ENCODE results near the gene NF2. TPM values are rescaled to one million over a fixed set of nuclear protein-coding genes. Genes with fewer than 3 reads are reported as not detected.

The NF2 gene
- total and polyA plus RNA-seq, 2 of the 8 experiments (the other 6 are each of a cell fraction or from before 2014, with no cell fraction given) = 17.6 to 53.6 TPM

DNA sequence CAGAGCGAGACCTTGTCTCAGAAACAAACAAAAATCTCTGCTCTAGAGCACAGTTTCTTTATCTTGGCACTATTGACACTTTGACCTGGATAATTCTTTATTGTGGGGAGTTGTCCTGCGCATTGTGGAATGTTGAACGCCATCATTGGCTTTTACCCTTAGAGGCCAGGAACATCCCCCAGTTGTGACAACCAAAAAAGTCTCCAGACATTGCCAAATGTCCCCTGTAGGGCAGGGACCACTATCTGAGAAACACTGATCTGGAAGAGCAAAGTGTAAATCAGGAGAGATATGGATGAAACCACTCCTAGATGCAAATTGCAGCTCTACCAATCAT lies 4.8 kb upstream of the NF2 start:
- Histone ChIP-seq H3K4me1 (replicated peaks in 1 of 4; ENCODE audit: control insufficient read depth in 3 of 4, insufficient read depth in 4 of 4, low read length in 3 of 4) (no peaks in the 10 kb centered on the region), H3K9me3 (ENCODE audit: insufficient read depth in 2 of 2, low read depth in 1 of 2, low read length in 1 of 2) (no peaks in the 10 kb centered on the region), H3K23me2 (ENCODE audit: low read depth, low read length) (no peaks in the 10 kb centered on the region), H2BK15ac (ENCODE audit: low read length) (no peak overlapping the region), H3K36me3 (ENCODE audit: control insufficient read depth in 2 of 4, insufficient read depth in 4 of 4, low read length in 3 of 4) (no peaks in the 10 kb centered on the region), H2BK120ac (replicated peaks; ENCODE audit: low read depth, low read length) (no peak overlapping the region), H4K91ac (replicated peaks; ENCODE audit: insufficient read length, low read length) (no peak overlapping the region), H2AK5ac (ENCODE audit: low read depth, low read length) (no peak overlapping the region), H2BK12ac (ENCODE audit: low read depth, low read length) (no peak overlapping the region), H2AFZ (ENCODE audit: low read length) (no peak overlapping the region), H4K20me1 (replicated peaks in 1 of 2; ENCODE audit: control insufficient read depth in 1 of 2, insufficient read depth in 2 of 2, low read length in 2 of 2) (no peaks in the 10 kb centered on the region), H3K27me3 (replicated peaks in 1 of 4; ENCODE audit: control insufficient read depth in 3 of 4, extremely low read depth in 1 of 4, insufficient read depth in 3 of 4, low read length in 3 of 4) (no peaks in the 10 kb centered on the region), H3K4ac (replicated peaks; ENCODE audit: insufficient read length, low read depth, low read length) (no peak overlapping the region), H3K79me2 (ENCODE audit: control insufficient read depth in 1 of 2, insufficient read depth in 2 of 2, low read length in 2 of 2) (no peaks in the 10 kb centered on the region), H3K14ac (ENCODE audit: insufficient read length) (no peak overlapping the region), H3K27ac (ENCODE audit: low read depth, low read length) (no peak overlapping the region), H3K18ac (ENCODE audit: extremely low read depth, low read length) (no peak overlapping the region), H2BK20ac (ENCODE audit: low read length) (no peak overlapping the region), H2BK5ac (ENCODE audit: low read depth, low read length) (no peak overlapping the region), H3K4me2 (ENCODE audit: insufficient read depth in 1 of 2, low read depth in 2 of 2, low read length in 2 of 2) (no peak overlapping the region), H4K8ac (ENCODE audit: extremely low read depth, insufficient read depth, low read length) (no peak overlapping the region), H3K23ac (ENCODE audit: insufficient read length) (no peak overlapping the region), H3K4me3 (ENCODE audit: extremely low read depth in 1 of 4, insufficient read depth in 2 of 4, low read depth in 3 of 4, low read length in 4 of 4) (no peak overlapping the region), H3K79me1 (ENCODE audit: low read depth, low read length) (no peaks in the 10 kb centered on the region), H3K9ac (replicated peaks in 1 of 4; ENCODE audit: extremely low read depth in 1 of 4, low read depth in 3 of 4, low read length in 3 of 4) (no peak overlapping the region), H4K5ac (ENCODE audit: insufficient read length, low read depth, low read length) (no peak overlapping the region), H3K56ac (replicated peaks; ENCODE audit: insufficient read length, low read depth, low read length) (no peak overlapping the region)
- POLR2A ChIA-PET (ENCODE audit: partially characterized antibody) = interaction anchor here (1.0 to 3.6 kb wide), 3 partner anchors 8 to 242 kb away, joined by 3 to 12 read pairs (median 11); partner anchors contain the start of gene NIPSNAP1
- WGBS, 2 experiments (ENCODE audit: extremely low coverage in 1 of 2, insufficient coverage in 1 of 2, insufficient read length in 1 of 2, insufficient replicate concordance in 2 of 2, low coverage in 1 of 2, low lambda C conversion rate in 2 of 2, missing lambda C conversion rate in 1 of 2) = 95% methylated on average over 3 of the region's 3 CpGs; no CpG with 5 or more reads in 1 of the 2 experiments
- DNase-seq (ENCODE audit: low read depth in 1 of 2, low spot score in 2 of 2) = no peak
- no peak for FAIRE-seq
- CTCF ChIA-PET (ENCODE audit: partially characterized antibody) = interaction anchor here (1.8 to 5.7 kb wide), 2 partner anchors 9 to 25 kb away, joined by 5 to 38 read pairs; no protein-coding TSS in a partner anchor
- TF ChIP-seq EZH2 (IDR thresholded peaks at IDR 0.05; ENCODE audit: low read depth, low read length, severe bottlenecking) (no peak), EGR1 (IDR thresholded peaks at IDR 0.05; ENCODE audit: borderline replicate concordance, low read depth, low read length) (no peak), TAF7 (optimal IDR thresholded peaks at IDR 0.05; ENCODE audit: borderline replicate concordance, low read depth, low read length) (no peak), POLR2A (IDR thresholded peaks at IDR 0.05; ENCODE audit: control extremely low read depth in 1 of 2, low read depth in 2 of 2, low read length in 2 of 2) (no peak), JUN (IDR thresholded peaks at IDR 0.05; ENCODE audit: low read depth, low read length) (no peak), SUZ12 (IDR thresholded peaks at IDR 0.05; ENCODE audit: low read length) (no peak), SP4 (IDR thresholded peaks at IDR 0.05; ENCODE audit: low read length) (no peak), ASH2L (IDR thresholded peaks at IDR 0.05; ENCODE audit: low read length) (no peak), KDM4A (IDR thresholded peaks at IDR 0.05; ENCODE audit: low read depth, low read length, severe bottlenecking) (no peak), BACH1 (IDR thresholded peaks at IDR 0.05; ENCODE audit: low read length) (no peak), FOSL1 (IDR thresholded peaks at IDR 0.05; ENCODE audit: insufficient read depth, low read depth, low read length) (no peak), TAF1 (IDR thresholded peaks at IDR 0.05; ENCODE audit: low read depth, low read length) (no peak), SAP30 (IDR thresholded peaks at IDR 0.05; ENCODE audit: insufficient read depth, insufficient replicate concordance, low read length) (no peak), KDM1A (IDR thresholded peaks at IDR 0.05; ENCODE audit: borderline replicate concordance, low read length) (no peak), BCL11A (IDR thresholded peaks at IDR 0.05; ENCODE audit: low read depth in 2 of 2, low read length in 2 of 2) (no peak), CEBPB (IDR thresholded peaks at IDR 0.05; ENCODE audit: low read depth, low read length) (no peak), TEAD4 (IDR thresholded peaks at IDR 0.05; ENCODE audit: low read depth, low read length) (no peak)
